Stimulated activated CD4-positive, alpha-beta T cell treated with anti-CD3 and anti-CD28 coated beads, Interleukin-1b, Interleukin-23, amount 100 ng/mL, for 24 hours (primary cell): ENCODE measurements around the gene TTPAL.
"Not testable (repeated sequence)": the region's sequence is repeated elsewhere in the genome, so short reads cannot be mapped to it uniquely, and the experiment has no call there.

Experiments used
- DNase-seq, 4 experiments: peaks; one replicate each; pipeline ENCODE4 v3.0.0-alpha.2; 2020; ENCODE audit warnings: low read depth in 4 of 4, low spot score in 1 of 4

The TTPAL gene

GRCh38 chr20:44467289-44467883, 8.3 kb upstream of the TTPAL start:
- DNase-seq, result no peak

GRCh38 chr20:44468044-44468782, 7.5 kb upstream of the TTPAL start:
- DNase-seq, result no peak

GRCh38 chr20:44470327-44470726, 5.3 kb upstream of the TTPAL start:
- no peak for DNase-seq

- no peak for DNase-seq
These were observed 4.2 kb upstream of the TTPAL start for GRCh38 chr20:44471481-44471882.

- not testable (repeated sequence) for DNase-seq
These were observed 3.4 kb upstream of the TTPAL start for GRCh38 chr20:44472283-44472682.

GRCh38 chr20:44475372-44475693, 341 bp upstream of the TTPAL start:
- no peak for DNase-seq

GRCh38 chr20:44477151-44477550, 1.5 kb downstream of the TTPAL start:
- DNase-seq, result no peak

- DNase-seq, result no peak
These were observed 2.5 kb downstream of the TTPAL start for GRCh38 chr20:44478206-44478605.

GRCh38 chr20:44479643-44480042, 4.0 kb downstream of the TTPAL start:
- DNase-seq, result no peak

- no peak for DNase-seq
These were observed 4.4 kb downstream of the TTPAL start for GRCh38 chr20:44480097-44480496.

- no peak for DNase-seq
These were observed 6.2 kb downstream of the TTPAL start for GRCh38 chr20:44481719-44482416.

GRCh38 chr20:44483112-44483511, 7.4 kb downstream of the TTPAL start:
- no peak for DNase-seq

- no peak for DNase-seq
These were observed 9.6 kb downstream of the TTPAL start for GRCh38 chr20:44485078-44485829.

GRCh38 chr20:44485830-44486198, 10.1 kb downstream of the TTPAL start:
- DNase-seq, result no peak

- no peak for DNase-seq
These were observed 12.9 kb downstream of the TTPAL start for GRCh38 chr20:44488551-44488950.

- no peak for DNase-seq
These were observed 13.5 kb downstream of the TTPAL start for GRCh38 chr20:44489223-44489622.

GRCh38 chr20:44489931-44490330, 14.3 kb downstream of the TTPAL start:
- no peak for DNase-seq

- DNase-seq, result no peak
These were observed 16.1 kb downstream of the TTPAL start for GRCh38 chr20:44491635-44492395.

- DNase-seq, result no peak
These were observed 18.6 kb downstream of the TTPAL start for GRCh38 chr20:44494266-44494665.

GRCh38 chr20:44494681-44495080, 19.0 kb downstream of the TTPAL start:
- no peak for DNase-seq

GRCh38 chr20:44495257-44495656, 19.6 kb downstream of the TTPAL start:
- DNase-seq, result no peak
